NCI-H1436 (cell line): ENCODE measurements around the gene UFSP1.
"Not testable (repeated sequence)": the region's sequence is repeated elsewhere in the genome, so short reads cannot be mapped to it uniquely, and the experiment has no call there.

ENCODE experiments used
- DNase-seq: peaks from one replicate; lab custom pipeline; 2025; lab: John Stamatoyannopoulos, UW

Gene UFSP1

DNA sequence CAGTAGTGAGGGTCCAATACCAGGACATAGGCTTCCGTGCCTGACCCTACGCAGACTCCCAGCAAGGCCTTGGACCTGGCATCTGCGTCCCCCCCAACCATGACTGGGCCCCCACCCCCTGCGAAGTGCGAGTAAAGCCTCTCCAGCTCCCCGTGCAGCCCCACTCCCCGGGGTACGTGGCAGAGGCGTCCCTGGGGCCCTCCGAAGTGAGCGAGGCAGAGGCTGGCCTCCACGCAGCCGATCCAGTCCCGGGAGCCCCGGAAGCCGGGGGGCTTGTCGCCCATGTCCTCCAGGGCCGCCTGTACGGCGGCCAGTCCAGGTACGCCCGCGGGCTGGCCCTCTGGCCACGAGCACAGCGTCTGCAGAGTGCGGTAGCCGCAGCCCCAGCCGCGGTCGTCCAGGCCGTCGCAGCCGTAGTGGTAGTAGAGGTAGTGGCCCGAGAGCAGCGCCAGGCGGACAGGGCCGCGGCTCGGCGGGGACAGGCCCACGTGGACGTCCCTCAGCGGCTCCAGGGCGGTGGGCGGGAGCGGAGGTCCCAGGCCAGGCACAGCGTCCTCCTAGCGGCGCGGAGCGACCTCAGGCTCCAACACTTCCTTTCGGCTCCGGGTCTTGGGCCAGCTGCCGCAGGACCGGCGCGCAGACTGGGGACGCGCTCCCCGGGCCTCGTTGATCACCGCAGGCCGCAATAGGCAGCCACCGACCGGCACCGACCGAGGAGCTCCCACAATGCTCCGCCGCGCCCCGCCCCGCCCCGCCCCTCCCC is at the start of gene UFSP1:
UFSP1 (minus strand) TSS at position 728 of the 763 bp plus-strand sequence; CDS start at position 284, 444 bp downstream.
- no peak for DNase-seq

DNA sequence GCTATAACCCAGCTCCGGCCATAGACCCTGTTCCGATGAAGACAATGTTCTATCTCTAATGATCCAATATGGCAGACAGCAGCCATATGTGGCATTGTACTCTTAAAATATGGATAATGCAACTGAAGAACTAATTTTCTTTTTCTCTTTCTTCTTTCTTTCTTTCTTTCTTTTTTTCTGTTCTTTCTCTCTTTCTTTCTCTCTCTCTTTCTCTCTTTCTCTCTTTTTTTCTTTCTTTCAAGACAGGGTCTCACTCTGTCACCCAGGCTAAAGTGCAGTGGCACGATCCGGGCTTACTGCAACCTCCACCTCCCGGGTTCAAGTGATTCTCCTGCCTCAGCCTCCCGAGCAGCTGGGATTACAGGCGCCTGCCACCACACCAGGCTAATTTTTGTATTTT is 46.7 kb upstream of the UFSP1 start:
- not testable (repeated sequence) for DNase-seq

DNA sequence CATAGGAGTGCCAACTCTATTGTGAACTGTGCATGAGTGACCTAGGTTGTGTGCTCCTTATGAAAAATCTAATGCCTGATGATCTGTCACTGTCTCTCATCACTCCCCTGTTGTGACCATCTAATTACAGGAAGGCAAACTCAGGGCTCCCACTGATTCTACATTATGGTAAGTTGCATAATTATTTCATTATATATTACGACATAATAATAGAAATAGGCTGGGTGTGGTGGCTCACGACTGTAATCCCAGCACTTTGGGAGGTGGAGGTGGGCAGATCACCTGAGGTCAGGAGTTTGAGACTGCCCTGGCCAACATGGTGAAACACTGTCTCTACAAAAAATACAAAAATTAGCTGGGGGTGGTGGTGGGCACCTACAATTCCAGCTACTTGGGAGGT is 45.9 kb upstream of the UFSP1 start:
- not testable (repeated sequence) for DNase-seq

DNA sequence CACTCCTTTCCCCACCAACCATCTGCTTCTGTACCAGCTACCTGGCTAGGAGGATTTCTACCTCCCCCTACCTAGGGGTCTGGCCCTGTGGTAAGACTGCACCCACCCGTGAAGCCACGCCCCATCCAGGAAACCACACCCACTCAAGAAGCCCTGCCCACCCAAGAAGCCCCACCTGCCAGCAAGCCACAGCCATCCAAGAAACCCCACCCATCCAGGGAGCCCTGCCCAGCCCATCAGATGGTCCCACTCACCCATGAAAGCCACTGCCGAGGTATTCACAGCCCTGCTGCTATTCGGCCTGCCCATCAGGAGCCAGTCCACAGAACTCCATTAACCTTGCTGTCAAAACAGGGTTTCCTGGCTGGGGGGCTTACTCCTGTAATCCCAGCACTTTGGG is 44.2 kb upstream of the UFSP1 start:
- no peak for DNase-seq

DNA sequence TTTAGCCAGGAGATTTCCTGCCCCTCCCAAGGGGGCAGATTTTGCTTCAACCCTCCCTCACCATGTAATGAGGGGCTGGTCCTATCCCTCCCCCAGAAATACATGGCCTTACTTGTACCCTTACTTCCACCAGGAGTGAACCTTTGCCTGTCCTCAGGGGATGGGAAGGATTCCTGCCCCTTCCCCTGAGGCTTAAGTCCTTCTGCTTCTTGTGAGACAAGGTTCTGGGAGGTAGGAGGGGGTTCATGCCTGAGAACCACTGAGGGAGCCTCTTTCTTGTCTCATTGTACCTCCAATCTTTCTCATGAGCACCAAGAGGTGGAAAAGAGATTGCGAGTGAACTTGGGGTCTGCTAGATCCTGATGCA is 40.3 kb upstream of the UFSP1 start:
- DNase-seq = no peak

DNA sequence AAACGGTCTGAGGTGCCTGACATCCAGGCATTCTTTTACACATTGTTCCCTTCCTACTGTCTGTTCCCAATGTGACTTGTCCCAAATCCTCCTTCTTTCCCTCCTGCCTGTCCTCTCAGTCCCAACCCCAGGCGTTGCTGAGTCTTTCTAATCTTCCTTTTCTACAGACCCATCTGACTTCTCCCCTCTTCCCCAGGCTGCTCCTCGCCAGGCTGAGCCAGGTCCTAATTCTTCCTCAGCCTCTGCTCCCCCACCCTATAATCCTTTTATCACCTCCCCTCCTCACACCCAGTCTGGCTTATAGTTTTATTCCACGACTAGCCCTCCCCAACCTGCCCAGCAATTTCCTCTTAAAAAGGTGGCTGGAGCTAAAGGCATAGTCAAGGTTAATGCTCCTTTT is 34.1 kb upstream of the UFSP1 start:
- not testable (repeated sequence) for DNase-seq

DNA sequence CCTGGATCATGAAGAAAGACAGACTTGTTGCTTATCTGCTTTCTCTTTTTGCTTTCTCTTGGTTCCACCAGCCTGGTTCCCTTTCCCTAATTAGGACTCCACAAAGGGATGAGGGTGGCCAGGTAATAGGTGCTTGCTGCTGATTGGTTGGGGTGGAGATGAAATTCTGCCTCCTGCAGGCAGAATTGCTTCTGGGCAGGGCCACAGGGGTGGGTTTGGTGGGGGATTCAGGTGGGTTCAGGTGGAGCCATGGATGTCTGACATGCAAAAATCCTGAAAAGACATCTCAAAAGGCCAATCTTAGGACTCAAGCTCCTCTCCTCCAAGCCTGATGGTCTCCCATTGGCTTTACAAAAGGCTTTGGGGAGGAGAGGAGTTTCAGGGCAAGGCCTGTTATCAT is 31.5 kb upstream of the UFSP1 start:
- DNase-seq = no peak

DNA sequence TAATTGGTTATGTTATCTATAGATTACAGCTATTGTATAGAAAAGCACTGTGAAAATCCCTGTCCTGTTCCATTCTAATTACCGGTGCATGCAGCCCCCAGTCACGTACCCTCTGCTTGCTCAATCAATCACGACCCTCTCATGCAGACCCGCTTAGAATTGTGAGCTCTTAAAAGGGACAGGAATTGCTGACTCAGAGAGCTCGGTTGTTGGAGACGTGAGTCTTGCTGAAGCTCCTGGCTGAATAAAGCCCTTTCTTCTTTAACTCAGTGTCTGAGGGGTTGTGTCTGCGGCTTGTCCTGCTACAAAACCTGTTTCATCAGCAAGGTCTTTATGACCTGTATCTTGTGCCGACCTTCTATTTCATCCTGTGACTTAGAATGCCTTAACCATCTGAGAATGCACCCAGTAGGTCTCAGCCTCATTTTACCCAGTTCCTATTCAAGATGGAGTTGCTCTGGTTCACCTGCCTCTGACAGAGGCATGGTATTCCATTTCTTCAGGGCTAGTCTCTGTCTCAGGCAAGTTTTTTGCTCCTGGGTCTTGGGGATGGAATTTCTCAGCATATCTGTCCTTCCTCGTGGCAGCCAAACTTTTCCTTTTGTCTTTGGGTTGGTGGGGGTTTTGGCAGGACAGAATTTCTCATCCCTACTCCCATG is 30.4 kb upstream of the UFSP1 start:
- not testable (repeated sequence) for DNase-seq

DNA sequence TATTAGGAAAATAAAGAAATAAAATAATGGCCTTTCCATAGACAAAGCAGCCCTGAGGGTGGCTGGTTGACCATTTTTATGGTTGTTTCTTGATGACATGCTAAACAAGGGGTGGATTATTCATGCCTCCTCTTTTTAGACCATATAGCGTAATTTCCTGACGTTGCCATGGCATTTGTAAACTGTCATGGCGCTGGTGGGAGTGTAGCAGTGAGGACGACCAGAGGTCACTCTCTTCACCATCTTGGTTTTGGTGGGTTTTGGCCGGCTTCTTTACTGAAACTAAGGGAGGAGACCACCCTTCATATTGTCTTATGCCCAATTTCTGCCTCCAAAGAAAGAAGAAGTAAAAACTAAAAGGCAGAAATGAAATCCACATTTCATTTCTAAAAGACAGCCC is 29.8 kb upstream of the UFSP1 start:
- not testable (repeated sequence) for DNase-seq

DNA sequence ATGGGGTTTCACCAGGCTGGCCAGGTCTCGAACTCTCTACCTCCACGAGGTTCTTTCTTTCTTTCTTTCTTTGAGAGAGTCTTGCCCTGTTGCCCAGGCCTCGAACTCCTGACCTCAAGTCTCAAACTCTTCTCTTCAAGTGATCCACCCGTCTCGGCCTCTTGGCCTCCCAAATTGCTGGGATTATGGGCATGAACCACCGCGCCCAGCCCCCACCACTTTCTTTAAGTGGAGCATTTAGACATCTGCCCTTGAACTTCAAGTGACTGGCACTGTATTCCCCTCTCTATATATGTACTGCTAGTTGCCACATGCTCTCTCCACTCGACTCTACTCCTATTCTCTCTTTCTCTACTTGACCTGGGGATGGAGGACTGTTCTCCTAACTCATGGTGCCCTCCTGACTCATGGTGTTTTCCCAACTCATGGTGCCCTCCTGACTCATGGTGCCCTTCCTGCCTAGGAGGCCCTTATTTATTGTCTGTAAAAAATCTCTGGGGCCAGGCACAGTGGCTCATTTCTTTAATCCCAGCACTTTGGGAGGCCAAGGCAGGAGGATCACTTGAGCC is 25.4 kb upstream of the UFSP1 start:
- DNase-seq = no peak

DNA sequence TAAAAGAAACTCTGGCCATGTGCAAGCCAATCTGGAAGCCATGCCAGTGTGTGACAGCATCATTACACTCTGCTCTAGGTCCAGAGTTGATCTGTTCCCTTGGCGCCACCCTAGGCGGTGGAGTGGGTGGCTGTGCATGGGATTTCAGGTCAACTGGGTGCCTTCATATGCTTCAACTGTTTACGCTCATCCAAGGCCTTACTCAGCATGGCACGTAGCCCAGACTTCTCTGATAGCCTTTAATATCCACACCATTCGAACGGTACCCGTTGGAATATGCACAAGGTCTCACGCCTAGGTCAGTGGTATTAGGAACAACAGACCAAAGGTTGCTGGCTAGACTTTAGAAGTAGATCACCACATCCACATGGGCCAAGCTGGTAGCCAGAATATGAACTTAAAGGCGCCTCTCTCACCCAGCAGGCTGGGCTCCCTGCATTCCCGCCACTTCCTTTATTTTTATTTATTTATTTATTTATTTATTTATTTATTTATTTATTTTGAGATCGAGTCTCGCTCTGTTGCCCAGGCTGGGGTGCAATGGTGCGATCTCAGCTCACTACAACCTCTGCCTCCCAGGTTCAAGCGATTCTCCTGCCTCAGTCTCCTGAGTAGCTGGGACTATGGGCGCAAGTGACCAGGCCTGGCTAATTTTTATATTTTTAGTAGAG is 24.8 kb upstream of the UFSP1 start:
- no peak for DNase-seq

DNA sequence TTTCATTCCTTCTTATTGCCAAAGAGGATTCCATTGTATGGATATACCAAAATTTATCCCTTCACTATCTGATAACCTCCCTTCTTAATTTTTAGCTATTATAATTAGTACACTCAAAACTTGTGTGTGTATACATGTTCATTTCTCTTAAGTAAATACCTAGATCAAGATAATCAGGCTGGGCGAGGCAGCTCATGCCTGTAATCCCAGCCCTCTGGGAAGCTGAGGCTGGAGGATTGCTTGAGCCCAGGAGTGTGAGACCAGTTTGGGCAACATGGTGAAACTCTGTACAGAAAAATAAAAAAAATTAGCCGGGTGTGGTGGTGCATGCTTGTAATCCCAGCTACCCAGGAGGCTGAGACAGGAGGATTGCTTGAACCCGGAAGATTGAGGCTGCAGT is 22.0 kb upstream of the UFSP1 start:
- no peak for DNase-seq

DNA sequence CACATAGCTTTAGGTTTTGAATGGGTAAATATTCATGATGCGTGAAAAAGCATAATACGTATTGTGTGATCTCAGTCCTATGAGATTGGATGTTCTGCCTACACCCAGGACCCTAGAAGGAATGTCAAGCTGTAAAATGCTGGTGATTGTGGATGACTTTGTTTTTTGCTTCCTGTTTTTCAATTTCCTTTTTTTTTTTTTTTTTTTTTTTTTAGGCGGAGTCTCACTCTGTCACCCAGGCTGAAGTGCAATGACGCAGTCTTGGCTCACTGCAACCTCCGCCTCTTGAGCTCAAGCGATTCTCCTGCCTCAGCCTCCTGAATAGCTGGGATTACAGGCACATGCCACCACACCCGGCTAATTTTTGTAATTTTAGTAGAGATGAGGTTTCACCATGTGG is 20.9 kb upstream of the UFSP1 start:
- DNase-seq = not testable (repeated sequence)

DNA sequence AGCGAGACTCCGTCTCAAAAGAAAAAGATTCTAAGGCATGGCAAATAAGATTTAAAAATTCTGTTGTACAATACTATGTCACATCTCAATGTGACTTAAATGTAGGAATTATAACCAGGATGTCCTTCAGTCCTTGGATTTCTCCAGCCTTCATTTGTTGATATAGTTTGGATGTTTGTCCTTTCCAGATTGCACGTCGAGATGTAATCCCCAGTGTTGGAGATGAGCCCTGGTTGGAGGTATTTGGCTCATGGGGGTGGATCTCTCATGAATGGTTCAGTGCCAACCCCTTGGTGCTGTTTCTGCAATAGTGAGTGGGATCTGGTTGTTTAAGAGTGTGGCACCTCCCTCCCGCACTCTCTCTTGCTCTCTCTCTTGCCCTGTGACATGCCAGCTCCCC is 19.0 kb upstream of the UFSP1 start:
- DNase-seq = no peak

DNA sequence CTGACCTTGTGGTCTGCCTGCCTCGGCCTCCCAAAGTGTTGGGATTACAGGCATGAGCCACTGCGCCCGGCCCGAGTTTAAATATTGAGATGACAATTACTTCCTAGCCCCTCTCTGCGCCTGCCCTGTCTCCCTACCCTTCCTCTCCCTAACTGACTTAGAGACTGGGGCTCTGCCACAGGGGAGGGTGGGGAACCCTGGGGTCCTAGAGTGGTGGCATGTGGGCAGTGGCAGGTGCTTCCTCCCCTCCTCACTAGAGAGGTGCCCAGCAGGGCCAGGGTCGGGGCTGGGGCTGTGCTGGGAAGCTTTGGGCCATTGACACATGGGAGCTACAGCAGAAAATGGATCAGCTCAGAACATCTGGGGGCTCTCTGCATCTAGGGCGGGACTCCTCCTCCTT is 13.1 kb upstream of the UFSP1 start:
- DNase-seq = no peak

DNA sequence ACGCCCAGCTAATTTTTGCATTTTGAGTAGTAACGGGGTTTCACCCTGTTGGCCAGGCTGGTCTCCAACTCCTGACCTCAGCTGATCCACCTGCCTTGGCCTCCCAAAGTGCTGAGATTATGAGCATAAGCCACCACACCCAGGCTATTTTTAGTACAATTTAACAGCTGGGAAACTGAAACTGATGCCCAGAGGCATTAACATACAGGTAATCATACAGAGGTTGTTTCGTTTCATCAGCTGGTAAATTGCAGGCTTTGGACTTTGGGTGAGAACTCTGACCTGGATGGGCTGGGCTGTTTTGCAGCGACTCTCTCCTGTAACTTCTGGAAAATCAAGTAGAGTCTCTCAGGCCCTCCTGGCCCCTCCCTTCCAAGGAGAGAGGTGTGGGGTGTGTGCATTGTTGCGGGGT is 12.4 kb upstream of the UFSP1 start:
- no peak for DNase-seq

DNA sequence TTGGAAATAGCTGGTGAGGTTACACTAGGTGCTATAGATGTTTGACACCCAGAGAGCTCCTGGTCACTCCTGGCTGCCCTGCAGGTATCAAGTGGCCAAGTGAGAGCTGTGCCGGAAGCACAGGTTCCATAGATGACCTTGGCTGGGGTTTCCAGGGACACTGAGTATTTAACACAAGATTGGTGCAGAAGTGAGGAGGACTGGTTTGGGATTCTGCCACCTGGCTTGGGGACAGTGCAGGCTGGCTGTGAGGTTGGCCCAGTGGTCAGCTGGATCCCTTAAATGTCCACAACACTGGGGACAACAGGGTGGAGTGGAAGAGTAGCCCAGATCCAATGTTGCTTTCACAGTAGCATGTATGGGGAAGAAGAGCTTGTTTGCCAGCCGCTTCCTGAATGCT is 11.5 kb upstream of the UFSP1 start:
- DNase-seq = no peak

DNA sequence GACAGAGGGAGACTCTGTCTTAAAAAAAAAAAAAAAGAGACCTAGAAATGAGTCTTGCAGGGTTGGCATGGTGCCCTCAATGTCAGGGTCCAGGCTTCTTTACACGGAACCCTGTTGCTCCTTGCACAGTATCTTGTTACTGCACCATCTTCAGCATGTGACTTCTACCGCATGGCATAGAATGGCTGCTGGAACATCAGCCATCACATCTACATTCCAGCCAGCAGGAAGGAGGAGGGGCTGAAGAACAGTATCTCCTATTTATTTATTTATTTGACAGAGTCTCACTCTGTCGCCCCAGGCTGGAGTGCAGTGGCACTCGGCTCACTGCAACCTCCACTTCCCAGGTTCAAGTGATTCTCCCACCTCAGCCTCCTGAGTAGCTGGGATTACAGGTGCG is 9.9 kb upstream of the UFSP1 start:
- DNase-seq = no peak

DNA sequence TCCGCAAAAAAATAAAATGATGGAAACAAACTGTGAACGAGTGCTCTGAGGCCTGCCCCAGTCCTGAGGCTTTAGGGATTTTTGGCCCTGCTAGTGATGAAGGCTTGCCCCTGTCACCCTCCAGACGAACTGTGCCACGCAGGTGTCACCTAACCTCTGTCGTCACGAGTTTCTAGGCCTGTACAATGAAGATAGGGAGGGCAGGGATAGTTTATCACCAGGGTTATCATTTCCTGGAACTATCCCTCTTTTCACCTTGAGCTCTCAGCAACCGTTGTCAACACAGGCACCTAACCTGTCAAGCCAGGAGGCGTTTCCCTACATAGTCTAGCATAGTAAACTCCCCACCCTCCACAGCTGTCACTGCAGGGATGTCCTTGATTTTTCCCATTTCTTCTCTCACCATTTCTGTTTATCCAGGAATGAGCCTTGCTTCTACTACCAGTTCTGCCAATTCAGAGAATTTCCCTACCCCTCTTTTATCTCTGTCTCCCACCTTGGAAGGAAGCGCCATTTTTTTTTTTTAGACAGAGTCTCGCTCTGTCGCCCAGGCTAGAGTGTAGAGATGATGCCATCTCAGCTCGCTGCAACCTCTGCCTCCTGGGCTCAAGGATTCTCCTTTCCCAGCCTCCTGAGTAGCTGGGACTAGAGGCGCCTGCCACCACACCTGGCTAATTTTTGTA is 8.4 kb upstream of the UFSP1 start:
- no peak for DNase-seq

DNA sequence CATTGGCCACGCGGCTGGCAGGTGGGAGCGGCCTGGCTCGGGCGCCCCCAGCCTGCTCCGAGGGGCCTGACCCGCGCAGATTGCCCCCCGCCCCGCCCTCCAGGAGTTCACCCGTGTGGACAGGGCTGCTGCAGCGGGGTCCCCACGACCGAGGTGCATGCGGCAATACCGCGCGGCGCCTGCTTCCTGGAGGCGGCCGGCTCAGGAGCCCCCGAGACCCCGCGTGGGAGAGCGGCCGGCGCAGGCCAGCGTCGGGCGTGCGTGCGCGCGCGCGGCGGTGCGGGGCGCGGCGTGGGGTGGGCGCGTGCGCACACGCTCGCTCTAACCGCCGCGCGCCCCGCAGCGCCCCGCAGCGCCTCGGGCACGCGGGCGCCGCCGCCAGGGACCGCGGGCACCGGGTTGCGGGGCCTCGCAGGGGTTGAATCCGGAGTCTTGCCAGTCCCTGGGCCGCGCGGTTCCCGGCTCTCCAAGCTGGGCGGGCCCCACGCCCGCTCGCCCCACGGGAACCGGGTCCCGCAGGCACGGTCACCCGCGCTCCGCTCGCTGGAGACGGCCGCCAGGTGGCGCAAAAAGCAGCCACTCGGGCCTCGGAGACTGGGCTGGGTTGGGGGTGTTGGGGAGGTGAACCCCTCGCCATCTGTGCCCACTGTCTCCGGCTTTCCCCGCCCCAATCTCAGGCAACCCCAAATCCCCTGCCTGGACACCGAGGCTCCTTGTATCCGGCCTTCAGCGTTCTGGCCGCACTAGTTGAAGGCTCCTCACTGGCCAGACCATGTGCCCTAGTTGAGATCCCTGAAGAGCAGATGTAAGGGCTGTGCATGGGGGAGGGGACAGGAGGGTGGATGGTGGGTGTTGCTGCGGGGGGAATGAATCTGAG is 7.5 kb upstream of the UFSP1 start:
- DNase-seq = no peak
